ENCODE results near the gene RUNDC3A. TPM values are rescaled to one million over a fixed set of nuclear protein-coding genes. Genes with fewer than 3 reads are reported as not detected.
"Not testable (repeated sequence)": the region's sequence is repeated elsewhere in the genome, so short reads cannot be mapped to it uniquely, and the experiment has no call there.

RUNDC3A gene
- polyA plus RNA-seq, 3 donors: 1.7 to 2.7 (median 1.7) TPM

- DNase-seq: no peak
Observed at GRCh38 chr17:44358066-44358465, 49.7 kb downstream of the RUNDC3A start.

- DNase-seq: no peak
Observed at GRCh38 chr17:44359006-44359405, 50.6 kb downstream of the RUNDC3A start.

DNA sequence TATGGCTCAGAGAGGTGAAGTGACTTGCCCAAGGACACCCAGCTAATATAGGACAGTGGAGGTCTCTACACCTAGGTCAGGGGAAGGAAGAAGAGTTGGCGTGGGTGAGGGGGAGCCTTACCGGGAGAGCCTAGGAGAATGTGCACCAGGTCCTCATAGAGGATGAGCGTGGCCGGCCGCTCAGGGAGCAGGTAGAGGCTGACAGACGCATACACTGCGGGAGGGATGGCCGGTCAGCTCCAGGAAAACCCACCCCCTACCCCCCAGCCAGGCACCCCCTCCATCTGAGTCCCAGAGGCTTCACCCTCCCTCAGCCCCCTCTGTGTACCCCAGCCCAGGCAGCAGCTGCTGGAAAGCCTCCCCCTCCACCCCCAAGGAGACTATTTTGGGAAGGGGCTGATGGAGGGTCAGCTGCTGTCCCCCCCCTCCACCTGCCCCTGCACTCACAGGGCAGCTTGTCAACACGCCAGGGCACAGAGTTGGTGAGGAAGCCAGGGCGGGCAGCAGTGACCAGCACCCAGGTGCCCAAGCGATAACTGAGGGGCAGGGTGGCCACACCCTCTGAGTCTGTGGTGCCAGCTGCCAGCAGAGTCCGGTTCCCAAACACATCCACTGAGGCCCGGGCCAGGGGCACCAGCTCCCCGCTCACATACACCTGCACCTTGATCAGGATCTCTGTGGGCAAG lies 51.2 kb downstream of the RUNDC3A start:
- no peak for DNase-seq

GRCh38 chr17:44360144-44360533 lies 51.7 kb downstream of the RUNDC3A start:
- DNase-seq: no peak

GRCh38 chr17:44360826-44361225 lies 52.4 kb downstream of the RUNDC3A start:
- peak; percentile 87 for DNase-seq

DNA sequence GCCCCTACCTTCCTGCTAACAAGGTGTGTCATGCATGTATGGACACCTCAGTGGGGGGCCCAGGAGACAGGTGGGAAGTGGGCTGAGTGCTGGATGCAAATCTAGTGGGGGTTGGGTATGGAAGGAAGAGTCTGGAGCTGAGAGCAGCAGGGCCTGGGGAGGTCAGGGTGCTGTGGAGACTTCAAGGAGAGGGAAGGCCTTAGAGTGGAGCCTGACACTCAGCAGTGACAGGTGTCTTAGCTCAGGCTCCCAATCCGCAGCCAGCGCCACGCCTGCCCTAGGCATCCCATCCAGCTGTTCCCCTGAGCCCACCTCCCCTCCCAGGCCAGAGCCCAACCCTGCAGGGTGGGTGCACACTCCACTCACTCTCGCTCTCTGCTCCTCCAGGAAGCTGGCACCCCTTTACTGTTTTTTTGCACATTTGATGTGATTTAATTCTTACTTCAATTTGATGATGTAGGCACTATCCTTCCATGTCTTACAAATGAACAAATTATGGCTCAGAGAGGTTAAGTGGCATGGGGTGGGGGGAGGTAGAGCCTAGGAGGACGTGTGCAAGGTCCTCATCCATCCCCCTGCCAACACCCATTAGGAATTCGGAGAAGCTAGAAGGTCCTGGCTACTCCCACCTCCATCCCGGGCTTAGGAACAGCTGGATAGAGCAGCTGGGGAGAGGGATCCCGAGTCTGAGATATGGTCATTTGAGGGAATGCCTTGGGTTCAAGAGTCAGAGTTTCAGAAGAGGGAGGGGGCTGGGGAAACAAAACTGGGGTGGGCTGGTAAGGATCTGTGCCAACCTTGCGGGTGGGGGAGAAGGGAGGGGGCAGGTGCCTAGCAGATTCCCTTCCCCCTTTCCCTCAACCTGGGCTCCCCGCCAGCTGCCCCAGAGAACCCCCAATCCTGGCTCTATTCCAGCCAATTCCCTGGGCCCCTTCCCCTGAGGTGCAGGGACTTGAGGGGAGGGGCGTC lies 53.2 kb downstream of the RUNDC3A start:
- peak; percentile 28 for DNase-seq

DNA sequence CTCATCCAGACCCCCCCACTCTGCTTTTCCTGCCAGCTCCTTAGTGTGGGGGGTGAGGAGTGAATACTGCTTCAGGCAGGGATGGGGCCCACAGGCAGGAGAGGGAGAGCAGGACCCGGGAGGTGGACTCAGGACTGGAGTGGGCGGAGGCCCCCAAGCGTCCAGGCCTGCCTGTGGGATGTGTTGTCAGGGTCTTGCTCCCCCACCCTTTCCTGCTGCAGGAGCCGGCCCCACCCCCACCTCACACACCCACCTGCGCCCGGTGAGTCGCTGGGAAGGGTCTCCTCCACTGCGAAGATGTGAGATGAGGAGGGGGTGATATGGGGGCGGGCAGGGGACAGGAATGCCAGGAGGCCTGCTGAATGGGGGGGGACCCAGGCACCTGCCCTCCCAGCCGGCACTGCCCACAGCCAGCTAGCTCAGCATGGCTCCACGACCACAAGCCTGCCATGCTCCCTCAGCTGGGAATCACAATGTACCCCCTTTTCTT lies 54.1 kb downstream of the RUNDC3A start:
- DNase-seq: no peak

GRCh38 chr17:44362949-44363612 lies 54.7 kb downstream of the RUNDC3A start:
- DNase-seq: peak; percentile 21

GRCh38 chr17:44363613-44364159 lies 55.3 kb downstream of the RUNDC3A start, which contains the start of gene FAM171A2:
TSS of gene FAM171A2 (minus strand) at chr17:44363853. CDS start at chr17:44363714, 139 bp downstream.
- peak; percentile 71 for DNase-seq

- DNase-seq: not testable (repeated sequence)
Observed at GRCh38 chr17:44365051-44365450, 56.6 kb downstream of the RUNDC3A start.

DNA sequence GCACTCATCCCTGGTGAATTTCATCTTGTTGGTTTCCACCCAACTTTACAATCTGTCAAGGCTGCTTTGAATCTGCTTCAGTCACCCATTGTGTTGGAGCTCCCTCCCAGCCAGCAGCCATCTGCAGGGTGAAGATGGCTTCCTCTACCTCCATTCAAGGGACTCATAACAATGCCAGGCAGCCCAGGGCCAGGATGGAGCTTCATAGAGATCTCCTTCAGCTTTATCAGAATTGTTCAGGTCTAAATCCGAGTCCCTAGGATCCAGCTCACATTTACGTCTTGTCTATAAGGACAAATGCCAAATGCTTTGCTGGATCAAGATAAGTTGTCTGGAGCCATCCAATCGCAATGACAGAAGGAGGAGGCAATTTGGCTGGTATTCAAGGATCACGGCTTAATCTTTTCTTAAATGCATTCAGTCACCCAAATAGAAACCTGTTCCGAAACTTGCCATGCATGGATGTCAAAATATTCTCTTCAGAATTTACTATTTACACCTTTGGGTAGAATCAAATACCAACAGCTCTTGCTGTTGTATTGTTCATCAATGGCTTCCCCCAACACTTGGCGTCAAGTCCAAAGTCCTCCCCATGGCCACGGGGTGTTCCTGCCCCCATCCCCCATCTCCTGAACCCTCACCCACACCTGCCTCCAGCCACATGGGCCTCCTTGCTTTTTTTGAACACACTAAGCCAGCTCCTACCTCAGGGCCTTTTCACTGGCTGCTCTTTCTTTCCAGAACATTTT lies 59.0 kb downstream of the RUNDC3A start:
- DNase-seq: no peak

Other genes starting within 250 kb of the RUNDC3A start
- 10 to 100 TPM; 38.4 to 41.6 (median 39.2) TPM for gene LSM12, start 241.9 kb upstream of the RUNDC3A start, polyA plus RNA-seq (ENCODE audit: insufficient read length in 3 of 3)
- 10 to 100 TPM; 78.6 to 94.0 (median 92.4) TPM for gene G6PC3, start 237.9 kb upstream of the RUNDC3A start, polyA plus RNA-seq (ENCODE audit: insufficient read length in 3 of 3)
- gene HDAC5, start 185.0 kb upstream of the RUNDC3A start, polyA plus RNA-seq (ENCODE audit: insufficient read length in 3 of 3): 10 to 100 TPM; 49.4 to 57.4 (median 53.8) TPM
- gene HROB, start 166.7 kb upstream of the RUNDC3A start, polyA plus RNA-seq (ENCODE audit: insufficient read length in 3 of 3): 1 to 10 TPM; 4.8 to 5.8 (median 5.5) TPM
- 1 to 10 TPM; 2.1 to 4.7 (median 4.4) TPM for gene ASB16, start 137.9 kb upstream of the RUNDC3A start, polyA plus RNA-seq (ENCODE audit: insufficient read length in 3 of 3)
- 10 to 100 TPM; 50.3 to 60.8 (median 50.4) TPM for gene TMUB2, start 121.6 kb upstream of the RUNDC3A start, polyA plus RNA-seq (ENCODE audit: insufficient read length in 3 of 3)
- 10 to 100 TPM; 62.8 to 76.8 (median 64.6) TPM for gene ATXN7L3, start 108.7 kb upstream of the RUNDC3A start, polyA plus RNA-seq (ENCODE audit: insufficient read length in 3 of 3)
- 100 to 1,000 TPM; 120 to 138 (median 125) TPM for gene UBTF, start 88.9 kb upstream of the RUNDC3A start, polyA plus RNA-seq (ENCODE audit: insufficient read length in 3 of 3)
- gene SLC4A1, start 40.5 kb upstream of the RUNDC3A start, polyA plus RNA-seq (ENCODE audit: insufficient read length in 3 of 3): 10 to 100 TPM in 1 of 3 donors, 1 to 10 TPM in 2; 6.4 to 11.2 (median 8.5) TPM
- gene SLC25A39, start 16.2 kb downstream of the RUNDC3A start, polyA plus RNA-seq (ENCODE audit: insufficient read length in 3 of 3): 100 to 1,000 TPM; 107 to 135 (median 117) TPM
- 100 to 1,000 TPM; 270 to 310 (median 292) TPM for gene GRN, start 36.7 kb downstream of the RUNDC3A start, polyA plus RNA-seq (ENCODE audit: insufficient read length in 3 of 3)
- gene FAM171A2, start 55.3 kb downstream of the RUNDC3A start, polyA plus RNA-seq (ENCODE audit: insufficient read length in 3 of 3): 10 to 100 TPM; 42.7 to 54.6 (median 49.1) TPM
- gene ITGA2B, start 81.0 kb downstream of the RUNDC3A start, polyA plus RNA-seq (ENCODE audit: insufficient read length in 3 of 3): 1 to 10 TPM; 5.4 to 7.0 (median 5.5) TPM
- 10 to 100 TPM; 37.9 to 62.8 (median 59.8) TPM for gene GPATCH8, start 194.8 kb downstream of the RUNDC3A start, polyA plus RNA-seq (ENCODE audit: insufficient read length in 3 of 3)
- 10 to 100 TPM; 30.7 to 48.9 (median 38.2) TPM for gene FZD2, start 248.9 kb downstream of the RUNDC3A start, polyA plus RNA-seq (ENCODE audit: insufficient read length in 3 of 3)

Measured in renal pelvis (tissue), 4 donors.